Ascending aorta (tissue), 2 donors: Measurements from ENCODE around the gene CHD5. TPM values are rescaled to one million over a fixed set of nuclear protein-coding genes. Genes with fewer than 3 reads are reported as not detected.

Experiments
- DNase-seq, 2 donors: peaks; one replicate each; pipeline ENCODE4 v3.0.0-alpha.2; 2019; ENCODE audit warnings: low spot score in 2 of 2
- H3K27ac ChIP-seq, 2 donors: fragments of 200-600 bp; sonication (generic); one replicate each; pipeline ENCODE4 v1.5.1; 2016 to 2017; ENCODE audit warnings: mild to moderate bottlenecking in 1 of 2
- H3K27me3 ChIP-seq: fragments of 200-600 bp; sonication (generic); one replicate; pipeline ENCODE4 v1.5.1; 2017
- H3K36me3 ChIP-seq, 2 donors: fragments of 200-600 bp; sonication (generic); one replicate each; pipeline ENCODE4 v1.5.1; 2016
- H3K4me1 ChIP-seq, 2 donors: fragments of 200-600 bp; sonication (generic); one replicate each; pipeline ENCODE4 v1.5.1; 2016 to 2017; ENCODE audit warnings: mild to moderate bottlenecking in 1 of 2
- H3K4me3 ChIP-seq, 2 donors: fragments of 200-600 bp; sonication (generic); one replicate each; pipeline ENCODE4 v1.5.1; 2016 to 2017; ENCODE audit warnings: mild to moderate bottlenecking in 1 of 2
- H3K9me3 ChIP-seq, 2 donors: fragments of 200-600 bp; sonication (generic); one replicate each; pipeline ENCODE4 v1.5.1; 2016
- CTCF ChIP-seq, 3 experiments: fragments of 200-600 bp in 2 of 3; fragments of 450-650 bp in 1 of 3; sonication (generic) in 2 of 3; IDR thresholded peaks; one replicate each; pipeline ENCODE4 v1.5.1; 2016 to 2019; ENCODE audit warnings: antibody characterized with exemption in 3 of 3, mild to moderate bottlenecking in 1 of 3, moderate library complexity in 1 of 3
- intact Hi-C: fragments of 100-400 bp; cut with DNase I; formaldehyde crosslinking; loops from one replicate; pipeline ENCODE4 v1.15.1; 2023
- total RNA-seq: library from RNA; depleted of rRNA; stranded (reverse); fragments of >200 nt; gene quantifications from one replicate; pipeline ENCODE4 v1.1.0, GENCODE V29; 2016

CHD5 gene
- total RNA-seq, 1 donor from 2014 or later, result 4.0 TPM

GRCh38 chr1:6144175-6144574 lies 35.9 kb downstream of the CHD5 start:
- intact Hi-C loops, result no loop called here
- Histone ChIP-seq H3K9me3 (no peaks in the 10 kb centered on the region), H3K27me3 (no peaks in the 10 kb centered on the region), H3K27ac (no peak overlapping the region), H3K36me3 (no peaks in the 10 kb centered on the region), H3K4me1 (no peaks in the 10 kb centered on the region), H3K4me3 (no peak overlapping the region)
- no peak for DNase-seq
- no peak for TF ChIP-seq CTCF (IDR thresholded peaks at IDR 0.05)

DNA sequence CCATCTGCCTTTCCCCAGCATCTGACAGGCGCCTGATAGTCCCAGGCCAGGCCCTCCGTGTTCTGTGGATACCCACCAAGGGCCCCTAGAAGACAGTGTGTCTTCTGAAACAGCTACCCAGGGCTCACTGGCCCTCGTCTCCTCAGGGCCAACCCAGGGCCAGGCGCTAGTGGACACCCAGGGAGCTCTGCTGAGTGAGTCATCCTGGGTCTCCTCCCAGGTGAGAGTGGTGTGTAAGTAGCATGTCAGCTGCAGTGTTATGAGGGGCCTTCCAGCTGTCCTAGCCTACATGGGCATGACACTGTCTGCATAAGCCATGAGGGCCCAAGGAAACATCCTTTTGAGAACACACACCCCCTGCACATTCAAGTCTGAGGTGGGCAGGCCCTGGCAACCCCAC lies 36.7 kb downstream of the CHD5 start:
- intact Hi-C loops, result no loop called here

GRCh38 chr1:6142734-6143133 lies 37.4 kb downstream of the CHD5 start:
- no peaks in the 10 kb centered on the region for H3K27me3 ChIP-seq
- intact Hi-C loops, result no loop called here
- no peak for TF ChIP-seq CTCF (IDR thresholded peaks at IDR 0.05)
- no peaks in the 10 kb centered on the region for H3K36me3 ChIP-seq
- H3K4me3 ChIP-seq, result no peak overlapping the region
- DNase-seq, result no peak
- no peak overlapping the region for H3K27ac ChIP-seq
- H3K9me3 ChIP-seq, result no peaks in the 10 kb centered on the region
- no peaks in the 10 kb centered on the region for H3K4me1 ChIP-seq

More for the DNA sequence above, 36.7 kb downstream of the CHD5 start:
- H3K27me3 ChIP-seq, result no peaks in the 10 kb centered on the region
- no peak for TF ChIP-seq CTCF (IDR thresholded peaks at IDR 0.05)
- H3K4me1 ChIP-seq, result no peaks in the 10 kb centered on the region
- DNase-seq, result no peak
- no peaks in the 10 kb centered on the region for H3K36me3 ChIP-seq
- no peaks in the 10 kb centered on the region for H3K9me3 ChIP-seq
- H3K27ac ChIP-seq, result no peak overlapping the region
- H3K4me3 ChIP-seq, result no peak overlapping the region

DNA sequence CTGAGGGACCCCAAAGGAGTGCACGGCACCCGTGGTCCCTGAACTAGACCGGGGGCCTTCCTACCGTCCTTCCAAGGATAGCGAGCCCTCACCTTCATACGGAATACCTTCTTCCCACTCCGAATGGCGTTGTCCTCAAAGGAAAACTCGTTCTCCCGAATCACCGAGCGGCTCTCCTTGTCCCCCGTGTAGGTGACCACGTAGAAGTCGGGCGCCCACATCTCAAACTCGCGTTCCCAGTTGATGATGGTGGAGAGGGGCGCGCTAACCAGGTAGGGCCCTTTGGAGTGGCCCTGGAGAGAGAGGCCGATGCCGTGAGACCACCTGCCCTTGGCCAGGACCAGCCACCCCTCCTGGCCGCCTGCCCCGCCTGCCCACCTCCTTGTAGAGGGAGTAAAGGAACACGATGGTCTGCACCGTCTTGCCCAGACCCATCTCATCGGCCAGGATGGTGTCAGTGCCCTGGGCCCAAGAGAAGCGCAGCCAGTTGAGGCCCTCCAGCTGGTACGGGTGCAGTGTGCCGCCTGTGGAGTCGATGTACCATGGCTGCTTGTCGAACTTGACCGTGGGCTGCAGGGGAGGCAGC lies 38.0 kb downstream of the CHD5 start:
- no peak for TF ChIP-seq CTCF (IDR thresholded peaks at IDR 0.05)
- intact Hi-C loops, result no loop called here
- H3K36me3 ChIP-seq, result no peaks in the 10 kb centered on the region
- no peak for DNase-seq
- no peaks in the 10 kb centered on the region for H3K4me1 ChIP-seq
- no peak overlapping the region for H3K27ac ChIP-seq
- H3K27me3 ChIP-seq, result no peaks in the 10 kb centered on the region
- H3K9me3 ChIP-seq, result no peaks in the 10 kb centered on the region
- H3K4me3 ChIP-seq, result no peak overlapping the region

DNA sequence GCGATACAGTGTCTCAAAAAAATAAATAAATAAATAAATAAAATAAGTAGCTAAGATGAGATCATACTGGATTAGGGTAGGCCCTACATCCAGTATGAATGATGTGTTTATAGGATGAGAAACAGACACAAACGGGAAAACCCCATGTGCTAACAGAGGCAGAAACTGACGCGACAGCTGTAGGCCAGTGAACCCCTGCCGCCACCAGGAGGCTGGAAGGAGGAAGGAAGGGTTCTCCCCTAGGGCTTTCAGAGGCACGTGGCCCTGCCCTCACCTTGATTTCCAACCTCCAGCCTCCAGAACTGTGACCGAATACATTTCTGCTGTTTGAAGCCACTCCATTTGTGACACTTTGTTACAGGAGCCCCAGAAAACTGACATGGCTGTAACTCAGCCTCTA lies 38.5 kb downstream of the CHD5 start:
- intact Hi-C loops, result no loop called here
- no peak for DNase-seq

More for the DNA sequence above, 38.5 kb downstream of the CHD5 start:
- H3K27ac ChIP-seq, result no peak overlapping the region
- TF ChIP-seq CTCF (IDR thresholded peaks at IDR 0.05), result no peak
- no peaks in the 10 kb centered on the region for H3K9me3 ChIP-seq
- no peak overlapping the region for H3K4me3 ChIP-seq
- H3K4me1 ChIP-seq, result no peaks in the 10 kb centered on the region
- H3K27me3 ChIP-seq, result no peaks in the 10 kb centered on the region
- no peaks in the 10 kb centered on the region for H3K36me3 ChIP-seq
